LNCAP (cell line): ENCODE measurements around the gene SCFD2.

Source experiments
- CTCF ChIP-seq: fragments of 450-650 bp; IDR thresholded peaks from 2 replicates; pipeline ENCODE4 v1.5.1; 2017; ENCODE audit warnings: mild to moderate bottlenecking

Gene SCFD2

GRCh38 chr4:52979821-52980590 is 385.9 kb downstream of the SCFD2 start:
- TF ChIP-seq CTCF = no peak

DNA sequence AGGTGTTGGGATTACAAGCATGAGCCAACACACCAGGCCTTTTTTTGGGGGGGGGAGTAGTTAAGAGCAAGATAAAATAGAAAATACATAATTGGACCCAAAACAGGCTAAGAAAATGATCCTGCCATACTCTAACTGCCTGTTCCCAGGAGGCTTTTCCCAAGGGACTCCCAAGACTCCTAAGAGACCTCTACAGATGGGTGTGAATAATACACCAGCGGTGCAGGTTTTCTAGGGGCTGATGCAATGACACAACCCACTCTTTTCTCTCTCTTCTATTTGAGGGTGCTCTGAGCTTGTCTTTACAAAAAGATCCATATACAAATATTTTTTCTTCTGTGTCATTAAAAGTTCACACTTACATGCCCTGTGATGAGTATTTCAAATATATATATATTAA is 386.8 kb downstream of the SCFD2 start:
- no peak for TF ChIP-seq CTCF

GRCh38 chr4:52977252-52977651 is 388.6 kb downstream of the SCFD2 start:
- no peak for TF ChIP-seq CTCF

- no peak for TF ChIP-seq CTCF
These were observed 389.2 kb downstream of the SCFD2 start for GRCh38 chr4:52976523-52977230.

GRCh38 chr4:52968691-52969090 is 397.2 kb downstream of the SCFD2 start:
- no peak for TF ChIP-seq CTCF

DNA sequence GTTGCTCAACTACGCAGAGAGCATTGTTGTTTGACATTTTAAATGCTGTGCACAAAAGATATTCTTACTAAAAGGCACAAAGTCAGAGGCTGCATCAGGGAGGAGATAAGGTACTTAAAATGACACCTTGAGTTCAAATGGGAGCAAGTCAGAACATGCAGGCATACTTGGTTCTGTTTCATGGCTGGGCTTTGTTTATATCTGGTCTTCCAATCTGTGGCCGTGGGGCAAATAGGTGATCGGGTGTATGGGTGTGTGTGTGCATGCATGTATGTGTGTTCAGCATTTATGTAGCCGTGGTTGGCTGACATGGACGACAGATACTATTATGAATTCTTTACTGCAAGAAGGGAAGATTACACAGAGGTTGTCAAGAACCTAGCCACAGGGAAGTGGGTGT is 397.6 kb downstream of the SCFD2 start:
- no peak for TF ChIP-seq CTCF

DNA sequence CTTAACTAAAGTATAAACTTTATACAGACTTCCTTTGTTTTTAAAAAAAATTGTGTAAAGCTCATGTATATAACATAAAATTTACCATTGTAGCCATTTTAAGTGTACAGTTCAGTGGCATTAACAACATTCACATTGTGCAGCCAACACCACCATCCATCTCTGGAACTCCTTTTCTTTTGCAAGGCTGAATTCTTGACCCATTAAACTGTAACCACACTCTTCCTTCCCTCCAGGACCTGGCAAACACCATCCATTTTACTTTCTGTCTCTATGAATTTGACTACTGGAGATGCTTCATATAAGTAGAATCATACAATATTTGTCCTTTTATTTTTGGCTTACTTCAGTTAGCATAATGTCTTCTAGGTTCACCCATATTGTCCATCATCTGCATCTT is 399.1 kb downstream of the SCFD2 start:
- TF ChIP-seq CTCF = no peak
